Fibroblast of skin of left quadriceps (primary cell): ENCODE data around the gene VTA1.

Experiments used
- DNase-seq, 2 experiments: peaks; one replicate each; pipeline ENCODE4 v3.0.0-alpha.2; 2013; ENCODE audit warnings: low read depth in 2 of 2

VTA1 gene

GRCh38 chr6:142266060-142266459 is 119.0 kb downstream of the VTA1 start:
- no peak for DNase-seq

GRCh38 chr6:142271476-142271875 is 124.4 kb downstream of the VTA1 start:
- DNase-seq, result no peak
